B cell (primary cell): Measurements from ENCODE around the gene RNASE12. TPM values are rescaled to one million over a fixed set of nuclear protein-coding genes. Genes with fewer than 3 reads are reported as not detected.
"Not testable (repeated sequence)": the region's sequence is repeated elsewhere in the genome, so short reads cannot be mapped to it uniquely, and the experiment has no call there.

Experiments used
- ATAC-seq: fragments of 200-7000 bp; cut with Tn5 transposase; one replicate; pipeline ENCODE4 v1.10.0; 2021; ENCODE audit warnings: low read depth, mild to moderate bottlenecking, moderate number of reproducible peaks, moderate library complexity
- CTCF ChIA-PET: fragments of 350-600 bp; sonication (Branson Sonifier 250); formaldehyde crosslinking; loops from one replicate; lab custom pipeline; 2021; ENCODE audit warnings: antibody characterized with exemption, inconsistent platforms; lab: Charles Lee
- POLR2A ChIA-PET: fragments of 350-600 bp; sonication (Branson Sonifier 250); formaldehyde crosslinking; loops from one replicate; lab custom pipeline; 2021; ENCODE audit warnings: antibody characterized with exemption; lab: Charles Lee
- DNase-seq: peaks from one replicate; pipeline ENCODE4 v3.0.0; 2013
- H2AFZ ChIP-seq: 2 replicates; pipeline ENCODE4 v1.6.1; 2012; ENCODE audit warnings: mild to moderate bottlenecking, low read depth, low read length; ENCODE audit not compliant: insufficient read depth, poor library complexity, severe bottlenecking
- H3K27ac ChIP-seq, 2 donors: 1 replicate in 1 of 2; 2 replicates in 1 of 2; pipeline ENCODE4 v1.5.1; 2012 to 2013; ENCODE audit warnings: low read length in 2 of 2, mild to moderate bottlenecking in 2 of 2, moderate library complexity in 1 of 2
- H3K27me3 ChIP-seq, 4 experiments: fragments of 200-600 bp in 1 of 4; sonication (generic) in 1 of 4; replicated peaks in 1 of 4; 1 replicate in 2 of 4; 2 replicates in 2 of 4; pipeline versions ENCODE4 v1.6.1 to v1.7.0; 2013 to 2016; ENCODE audit warnings: low read length in 3 of 4, mild to moderate bottlenecking in 2 of 4, mixed read lengths in 1 of 4, moderate library complexity in 1 of 4; ENCODE audit not compliant: insufficient read depth in 4 of 4, control insufficient read depth in 3 of 4; ENCODE audit errors: control extremely low read depth in 1 of 4
- H3K36me3 ChIP-seq, 2 experiments: replicated peaks in 1 of 2; 1 replicate in 1 of 2; 2 replicates in 1 of 2; pipeline versions ENCODE4 v1.6.1 to v1.7.1; 2013; ENCODE audit warnings: low read length in 1 of 2; ENCODE audit not compliant: insufficient read depth in 2 of 2, control insufficient read depth in 1 of 2; ENCODE audit errors: control extremely low read depth in 1 of 2, extremely low read depth in 1 of 2
- H3K4me1 ChIP-seq, 2 donors: fragments of 200-600 bp in 1 of 2; sonication (generic) in 1 of 2; 1 replicate in 1 of 2; 2 replicates in 1 of 2; pipeline versions ENCODE4 v1.5.1 to v1.6.1; 2013 to 2017; ENCODE audit warnings: low read length in 2 of 2; ENCODE audit not compliant: control insufficient read depth in 2 of 2, insufficient read depth in 2 of 2
- H3K4me2 ChIP-seq: replicated peaks from 2 replicates; pipeline ENCODE3; 2012; ENCODE audit warnings: mild to moderate bottlenecking, low read depth, low read length; ENCODE audit not compliant: poor library complexity, severe bottlenecking
- H3K4me3 ChIP-seq, 5 experiments: fragments of 200-600 bp in 1 of 5; sonication (generic) in 1 of 5; 1 replicate in 3 of 5; 2 replicates in 2 of 5; pipeline versions ENCODE4 v1.5.1 to v1.7.0; 2011 to 2016; ENCODE audit warnings: low read length in 4 of 5, mild to moderate bottlenecking in 4 of 5, low read depth in 2 of 5, control low read depth in 1 of 5, moderate library complexity in 1 of 5; ENCODE audit not compliant: insufficient read depth in 1 of 5; ENCODE audit errors: control extremely low read depth in 1 of 5, extremely low read depth in 1 of 5
- H3K79me2 ChIP-seq: fragments of 200-600 bp; sonication (generic); one replicate; pipeline ENCODE4 v1.6.0; 2016; ENCODE audit warnings: low read length; ENCODE audit not compliant: control insufficient read depth, insufficient read depth
- H3K9ac ChIP-seq: fragments of 200-600 bp; sonication (generic); 2 replicates; pipeline ENCODE4 v1.6.1; 2017; ENCODE audit warnings: mild to moderate bottlenecking, low read length, moderate library complexity
- H3K9me3 ChIP-seq, 3 donors: one replicate each; pipeline versions ENCODE4 v1.6.1 to v1.7.1; 2013; ENCODE audit warnings: low read length in 2 of 3; ENCODE audit not compliant: control insufficient read depth in 2 of 3, insufficient read depth in 1 of 3; ENCODE audit errors: control extremely low read depth in 1 of 3
- H4K20me1 ChIP-seq: 2 replicates; pipeline ENCODE4 v1.6.0; 2012; ENCODE audit warnings: mild to moderate bottlenecking, low read length; ENCODE audit not compliant: insufficient read depth, control insufficient read depth, poor library complexity, severe bottlenecking
- H3K27ac Mint-ChIP-seq: one replicate; pipeline ENCODE4 v1.8.0; 2021; ENCODE audit warnings: mixed read lengths
- H3K27me3 Mint-ChIP-seq: one replicate; pipeline ENCODE4 v1.8.0; 2021; ENCODE audit warnings: mixed read lengths
- H3K4me1 Mint-ChIP-seq: one replicate; pipeline ENCODE4 v1.8.0; 2021; ENCODE audit warnings: mixed read lengths
- H3K4me3 Mint-ChIP-seq: one replicate; pipeline ENCODE4 v1.8.0; 2021; ENCODE audit warnings: mixed read lengths
- H3K9me3 Mint-ChIP-seq: one replicate; pipeline ENCODE4 v1.8.0; 2022; ENCODE audit warnings: mixed read lengths; ENCODE audit not compliant: insufficient read depth
- CTCF ChIP-seq: fragments of 200-600 bp; IDR thresholded peaks from one replicate; pipeline ENCODE4 v1.8.0; 2022; ENCODE audit warnings: antibody characterized with exemption, mild to moderate bottlenecking
- EZH2 ChIP-seq: IDR thresholded peaks from 2 replicates; pipeline ENCODE4 v1.6.1; 2012; ENCODE audit warnings: borderline replicate concordance, low read depth, mild to moderate bottlenecking, moderate library complexity, low read length; ENCODE audit not compliant: insufficient read depth, poor library complexity, severe bottlenecking
- WGBS: methylation state at CpG from one replicate; pipeline ENCODE4 v1.1.5; 2013; ENCODE audit warnings: missing lambda C conversion rate; ENCODE audit not compliant: insufficient coverage; 5-methylcytosine and 5-hydroxymethylcytosine counted together
- intact Hi-C: fragments of 100-400 bp; cut with micrococcal nuclease; formaldehyde crosslinking; loops from one replicate; pipeline ENCODE4 v1.10.0; 2022
- polyA plus RNA-seq: library from polyadenylated mRNA; depleted of rRNA; stranded (reverse); fragments of >200 nt; gene quantifications from 2 replicates; pipeline ENCODE4 v1.2.3, GENCODE V29; 2012
- total RNA-seq, 2 donors: library from RNA; stranded (reverse); fragments of 120-200 nt in 1 of 2; gene quantifications; 1 replicate in 1 of 2; 2 replicates in 1 of 2; pipeline versions ENCODE4 v1.2.3 to v1.2.4, GENCODE V29; 2013 to 2022

Gene RNASE12
- total and polyA plus RNA-seq, 2 donors (not counting 1 experiment from before 2014, with no cell fraction given): not detected

GRCh38 chr14:20620798-20621478 lies 29.8 kb upstream of the RNASE12 start:
- no peaks in the 10 kb centered on the region for H3K9me3 Mint-ChIP-seq
- H3K4me3 ChIP-seq: no peak overlapping the region
- H3K27me3 Mint-ChIP-seq: peaks cover 24% of the 10 kb centered on the region
- no peak overlapping the region for H3K4me3 Mint-ChIP-seq
- H4K20me1 ChIP-seq: no peaks in the 10 kb centered on the region
- no peaks in the 10 kb centered on the region for H3K36me3 ChIP-seq
- 100% methylated on average over 1 of the region's 2 CpGs for WGBS
- no peak overlapping the region for H2AFZ ChIP-seq
- ChIA-PET POLR2A (no interaction called here), CTCF (interaction anchor here (0.9 to 3.1 kb wide), 3 partner anchors 8 to 11 kb away, joined by 3 to 19 read pairs (median 9); no protein-coding TSS in a partner anchor)
- peaks cover 0 to 18% (median 2%) of the 10 kb centered on the region in 4 experiments for H3K27me3 ChIP-seq
- no peak overlapping the region for H3K27ac Mint-ChIP-seq
- no peak overlapping the region for H3K4me2 ChIP-seq
- H3K27ac ChIP-seq: no peak overlapping the region
- ATAC-seq (no peak), DNase-seq (no peak)
- TF ChIP-seq CTCF (no peak), EZH2 (no peak)
- peaks cover 0 to 20% (median 0%) of the 10 kb centered on the region in 3 donors for H3K9me3 ChIP-seq
- intact Hi-C loops: no loop called here
- no peaks in the 10 kb centered on the region for H3K79me2 ChIP-seq
- H3K4me1 Mint-ChIP-seq: peaks cover 42% of the 10 kb centered on the region
- H3K9ac ChIP-seq: no peak overlapping the region
- H3K4me1 ChIP-seq: peaks cover 37 to 43% of the 10 kb centered on the region in 2 donors

- intact Hi-C loops: loop anchor here (10.0 kb wide), 1 partner anchor 485 kb away; the partner anchor contains the start of gene TMEM253
- not testable (repeated sequence) for H3K79me2 ChIP-seq, H4K20me1 ChIP-seq, H3K4me3 Mint-ChIP-seq, H3K27ac Mint-ChIP-seq, H3K36me3 ChIP-seq, H2AFZ ChIP-seq, DNase-seq, H3K4me3 ChIP-seq, H3K27ac ChIP-seq, H3K9me3 Mint-ChIP-seq, H3K4me2 ChIP-seq, H3K9ac ChIP-seq, ATAC-seq
- Mint-ChIP-seq H3K4me1 (peaks cover 31% of the 10 kb centered on the region), H3K27me3 (peaks cover 24% of the 10 kb centered on the region)
- POLR2A ChIA-PET: interaction anchor here (0.6 kb wide), 1 partner anchor 11 kb away, joined by 5 read pairs; no protein-coding TSS in a partner anchor
- Histone ChIP-seq H3K9me3 (peaks cover 0 to 11% (median 0%) of the 10 kb centered on the region in 3 donors), H3K27me3 (peaks cover 0 to 14% (median 3%) of the 10 kb centered on the region in 4 experiments), H3K4me1 (peaks cover 25 to 32% of the 10 kb centered on the region in 2 donors)
- WGBS: 100% methylated on average over 1 of the region's 6 CpGs
- CTCF ChIA-PET: interaction anchor here (0.7 to 0.9 kb wide), 3 partner anchors 9 to 281 kb away, joined by 3 to 4 read pairs (median 3); no protein-coding TSS in a partner anchor
Observed at GRCh38 chr14:20619688-20620087, 28.5 kb upstream of the RNASE12 start.
